ENCODE data around the gene RBM4B. TPM values are rescaled to one million over a fixed set of nuclear protein-coding genes. Genes with fewer than 3 reads are reported as not detected.
A peak's percentile ranks its signal among the peaks of the same experiment; 100 is the strongest.
"Not testable (repeated sequence)": the region's sequence is repeated elsewhere in the genome, so short reads cannot be mapped to it uniquely, and the experiment has no call there.

Gene RBM4B
- total RNA-seq: 10 to 100 TPM; 10.3 to 13.2 (median 12.2) TPM

GRCh38 chr11:66677599-66678375 is at the start of gene RBM4B:
RBM4B (minus strand) TSS chr11:66677887; CDS start chr11:66677079, 808 bp downstream.
- peak within 1 kb of the TSS; percentile 87 to 98 (median 92) for H3K27ac ChIP-seq (replicated peaks in 1 of 4)
- H3K27me3 ChIP-seq: no peaks in the 10 kb centered on the region
- H3K36me3 ChIP-seq: no peaks in the 10 kb centered on the region
- under 1% methylated on average over 20 of the region's 61 CpGs for WGBS
- peak within 1 kb of the TSS; percentile 70 to 92 (median 78) for H3K4me3 ChIP-seq
- peak; percentile 89 to 91 for TF ChIP-seq POLR2AphosphoS5 (IDR thresholded peaks at IDR 0.05)
- no peak for TF ChIP-seq EP300 (IDR thresholded peaks at IDR 0.05)
- peak; percentile 48 for TF ChIP-seq POLR2A (IDR thresholded peaks at IDR 0.05; ENCODE audit: low read depth)
- no peak for TF ChIP-seq CTCF (IDR thresholded peaks at IDR 0.05)
- peak; percentile 99 for DNase-seq (ENCODE audit: extremely low spot score)
- intact Hi-C loops (cut with DNase I): loop anchor here (1.0 to 5.0 kb wide), 2 partner anchors 85 to 99 kb away; partner anchors contain the start of genes CCDC87 and CCS
- H3K4me1 ChIP-seq: peaks cover 28 to 53% (median 45%) of the 10 kb centered on the region in 4 donors
- H3K9me3 ChIP-seq: no peaks in the 10 kb centered on the region

- no peaks in the 10 kb centered on the region for H3K9me3 ChIP-seq
- no peak for TF ChIP-seq CTCF (IDR thresholded peaks at IDR 0.05)
- TF ChIP-seq POLR2AphosphoS5 (IDR thresholded peaks at IDR 0.05): no peak
- TF ChIP-seq POLR2A (IDR thresholded peaks at IDR 0.05; ENCODE audit: low read depth): no peak
- TF ChIP-seq EP300 (IDR thresholded peaks at IDR 0.05): no peak
- H3K36me3 ChIP-seq: no peaks in the 10 kb centered on the region
- peaks cover 6 to 19% (median 15%) of the 10 kb centered on the region in 4 donors for H3K4me1 ChIP-seq
- no peak overlapping the region for H3K4me3 ChIP-seq
- H3K27ac ChIP-seq (replicated peaks in 1 of 4): no peak overlapping the region
- H3K27me3 ChIP-seq: peaks cover 0 to 6% (median 0%) of the 10 kb centered on the region in 4 donors
- DNase-seq (ENCODE audit: extremely low spot score): no peak
- intact Hi-C loops (cut with DNase I): no loop called here
- WGBS: 72% methylated on average over 8 of the region's 10 CpGs
Measured at GRCh38 chr11:66725647-66726046, 48.0 kb upstream of the RBM4B start.

- Histone ChIP-seq H3K4me1 (peaks cover 6 to 19% (median 15%) of the 10 kb centered on the region in 4 donors), H3K9me3 (no peaks in the 10 kb centered on the region), H3K27ac (replicated peaks in 1 of 4) (no peak overlapping the region), H3K36me3 (no peaks in the 10 kb centered on the region), H3K4me3 (no peak overlapping the region), H3K27me3 (peaks cover 0 to 6% (median 0%) of the 10 kb centered on the region in 4 donors)
- intact Hi-C loops (cut with DNase I): no loop called here
- no peak for TF ChIP-seq CTCF (IDR thresholded peaks at IDR 0.05)
- no peak for DNase-seq (ENCODE audit: extremely low spot score)
- 100% methylated on average over 1 of the region's 1 CpG for WGBS
Measured at GRCh38 chr11:66725114-66725513, 47.4 kb upstream of the RBM4B start.

- 91% methylated on average over 5 of the region's 5 CpGs for WGBS
- DNase-seq (ENCODE audit: extremely low spot score); H3K4me3 ChIP-seq; H3K36me3 ChIP-seq; H3K27ac ChIP-seq (replicated peaks in 1 of 4); H3K9me3 ChIP-seq; intact Hi-C loops (cut with DNase I); H3K27me3 ChIP-seq: not testable (repeated sequence)
- H3K4me1 ChIP-seq: peaks cover 6 to 19% (median 15%) of the 10 kb centered on the region in 4 donors
Measured at GRCh38 chr11:66724167-66724566, 46.5 kb upstream of the RBM4B start.

GRCh38 chr11:66723693-66724092 is 46.0 kb upstream of the RBM4B start:
- Histone ChIP-seq H3K27ac (replicated peaks in 1 of 4) (no peak overlapping the region), H3K36me3 (no peaks in the 10 kb centered on the region), H3K4me3 (no peak overlapping the region), H3K27me3 (peaks cover 0 to 7% (median 0%) of the 10 kb centered on the region in 4 donors), H3K4me1 (peaks cover 4 to 16% (median 12%) of the 10 kb centered on the region in 4 donors), H3K9me3 (no peaks in the 10 kb centered on the region)
- intact Hi-C loops (cut with DNase I): no loop called here
- DNase-seq (ENCODE audit: extremely low spot score): no peak
- TF ChIP-seq EP300 (IDR thresholded peaks at IDR 0.05): no peak
- TF ChIP-seq POLR2A (IDR thresholded peaks at IDR 0.05; ENCODE audit: low read depth): no peak
- no peak for TF ChIP-seq CTCF (IDR thresholded peaks at IDR 0.05)
- TF ChIP-seq POLR2AphosphoS5 (IDR thresholded peaks at IDR 0.05): no peak
- 93% methylated on average over 5 of the region's 5 CpGs for WGBS
